PC-3 (cell line): Measurements from ENCODE around the gene FAM72C.
"Not testable (repeated sequence)": the region's sequence is repeated elsewhere in the genome, so short reads cannot be mapped to it uniquely, and the experiment has no call there.

Experiments
- EZH2 ChIP-seq: fragments of 300-600 bp; sonication (generic); IDR thresholded peaks from one replicate; pipeline ENCODE4 v1.6.1; 2017; ENCODE audit warnings: antibody characterized with exemption, mild to moderate bottlenecking, low read length; ENCODE audit not compliant: unreplicated experiment
- EZH2phosphoT487 ChIP-seq: fragments of 300-600 bp; sonication (generic); IDR thresholded peaks from 2 replicates; pipeline ENCODE4 v1.6.1; 2018; ENCODE audit warnings: mild to moderate bottlenecking, antibody characterized with exemption, low read length, borderline replicate concordance
- TF ChIP-seq, protein P1 (sequence below): fragments of 300-600 bp; sonication (generic); conservative IDR thresholded peaks from 2 replicates; pipeline ENCODE4 v1.5.1; 2017; ENCODE audit warnings: antibody characterized with exemption, low read depth, mild to moderate bottlenecking, low read length

DNA sequence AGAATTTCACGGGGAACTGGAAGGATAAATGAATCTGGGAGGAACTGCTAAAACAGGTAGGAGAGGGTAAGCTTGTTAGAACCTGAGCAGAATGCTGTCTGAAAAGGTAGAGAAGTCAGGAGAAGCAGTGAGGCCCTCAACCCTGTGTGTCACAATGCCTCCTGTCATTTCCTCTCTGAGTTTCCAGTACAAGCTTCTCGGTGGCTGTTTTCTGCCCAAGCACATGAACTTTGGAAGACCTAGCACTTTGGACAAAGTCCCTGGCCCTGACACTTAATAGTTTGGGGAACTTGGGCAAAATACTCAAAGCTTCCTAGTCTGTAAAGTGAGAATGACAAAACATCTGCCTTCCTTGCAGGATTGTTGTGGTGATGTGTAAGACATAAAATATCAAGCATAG is 52.7 kb downstream of the FAM72C start:
- TF ChIP-seq, protein P1, sequence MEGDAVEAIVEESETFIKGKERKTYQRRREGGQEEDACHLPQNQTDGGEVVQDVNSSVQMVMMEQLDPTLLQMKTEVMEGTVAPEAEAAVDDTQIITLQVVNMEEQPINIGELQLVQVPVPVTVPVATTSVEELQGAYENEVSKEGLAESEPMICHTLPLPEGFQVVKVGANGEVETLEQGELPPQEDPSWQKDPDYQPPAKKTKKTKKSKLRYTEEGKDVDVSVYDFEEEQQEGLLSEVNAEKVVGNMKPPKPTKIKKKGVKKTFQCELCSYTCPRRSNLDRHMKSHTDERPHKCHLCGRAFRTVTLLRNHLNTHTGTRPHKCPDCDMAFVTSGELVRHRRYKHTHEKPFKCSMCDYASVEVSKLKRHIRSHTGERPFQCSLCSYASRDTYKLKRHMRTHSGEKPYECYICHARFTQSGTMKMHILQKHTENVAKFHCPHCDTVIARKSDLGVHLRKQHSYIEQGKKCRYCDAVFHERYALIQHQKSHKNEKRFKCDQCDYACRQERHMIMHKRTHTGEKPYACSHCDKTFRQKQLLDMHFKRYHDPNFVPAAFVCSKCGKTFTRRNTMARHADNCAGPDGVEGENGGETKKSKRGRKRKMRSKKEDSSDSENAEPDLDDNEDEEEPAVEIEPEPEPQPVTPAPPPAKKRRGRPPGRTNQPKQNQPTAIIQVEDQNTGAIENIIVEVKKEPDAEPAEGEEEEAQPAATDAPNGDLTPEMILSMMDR, result not testable (repeated sequence)
- not testable (repeated sequence) for TF ChIP-seq EZH2phosphoT487, EZH2
